OCI-LY7 (cell line): ENCODE measurements around the gene RPL28. TPM values are rescaled to one million over a fixed set of nuclear protein-coding genes. Genes with fewer than 3 reads are reported as not detected.

Experiments used
- BruUV-seq: library from RNA; stranded (reverse); fragments of 400-500 nt; replicated peaks from 2 replicates; lab custom pipeline; 2021; lab: Mats Ljungman, UMichigan
- CTCF ChIA-PET: fragments of 300-600 bp; sonication (Branson Sonifier 250); formaldehyde crosslinking; loops from one replicate; lab custom pipeline; 2022; ENCODE audit warnings: antibody characterized with exemption; ENCODE audit not compliant: unreplicated experiment; lab: Charles Lee
- POLR2A ChIA-PET: fragments of 300-600 bp; sonication (Branson Sonifier 250); formaldehyde crosslinking; loops from one replicate; lab custom pipeline; 2022; ENCODE audit warnings: antibody characterized with exemption; lab: Charles Lee
- DNase-seq: peaks from one replicate; pipeline ENCODE4 v3.0.0-alpha.2; 2015; ENCODE audit warnings: low spot score
- H2AFZ ChIP-seq: fragments of 200-600 bp; sonication (generic), shearing (Covaris generic); 2 replicates; pipeline ENCODE4 v1.6.1; 2014; ENCODE audit warnings: mild to moderate bottlenecking, antibody characterized with exemption, low read length, moderate library complexity
- H3K27ac ChIP-seq: fragments of 200-600 bp; sonication (generic); 2 replicates; pipeline ENCODE4 v1.5.1; 2014; ENCODE audit warnings: mixed run types, low read depth, mild to moderate bottlenecking, moderate library complexity, low read length, inconsistent platforms; ENCODE audit not compliant: poor library complexity, severe bottlenecking
- H3K36me3 ChIP-seq: fragments of 200-600 bp; sonication (generic); 2 replicates; pipeline ENCODE4 v1.6.1; 2014; ENCODE audit warnings: mild to moderate bottlenecking, antibody characterized with exemption, low read length, moderate library complexity, mixed read lengths; ENCODE audit not compliant: insufficient read depth
- H3K4me1 ChIP-seq: fragments of 200-600 bp; sonication (generic); 2 replicates; pipeline ENCODE4 v1.5.1; 2014; ENCODE audit warnings: mild to moderate bottlenecking, low read length; ENCODE audit not compliant: insufficient read depth, poor library complexity, severe bottlenecking
- H3K4me2 ChIP-seq: fragments of 200-600 bp; sonication (generic); 2 replicates; pipeline ENCODE4 v1.6.1; 2014; ENCODE audit warnings: mild to moderate bottlenecking, low read length
- H3K4me3 ChIP-seq: fragments of 200-600 bp; sonication (generic); 2 replicates; pipeline ENCODE4 v1.5.1; 2014; ENCODE audit warnings: mild to moderate bottlenecking, low read depth, low read length; ENCODE audit not compliant: poor library complexity, severe bottlenecking
- H3K79me2 ChIP-seq: fragments of 200-600 bp; sonication (generic); 2 replicates; pipeline ENCODE4 v1.6.1; 2016; ENCODE audit warnings: low read depth, mild to moderate bottlenecking, low read length, moderate library complexity, mixed read lengths; ENCODE audit not compliant: insufficient read depth
- H3K9me2 ChIP-seq: fragments of 200-600 bp; sonication (generic); 2 replicates; pipeline ENCODE4 v1.6.1; 2016; ENCODE audit warnings: mild to moderate bottlenecking, low read length, mixed read lengths; ENCODE audit not compliant: insufficient read depth
- H3K9me3 ChIP-seq: fragments of 200-600 bp; sonication (generic); 2 replicates; pipeline ENCODE4 v1.6.1; 2014; ENCODE audit warnings: mild to moderate bottlenecking, mixed run types, low read length, mixed read lengths
- H4K20me1 ChIP-seq: fragments of 200-600 bp; sonication (generic); 2 replicates; pipeline ENCODE4 v1.6.1; 2014; ENCODE audit warnings: mild to moderate bottlenecking, antibody characterized with exemption, low read length, moderate library complexity, mixed read lengths; ENCODE audit not compliant: insufficient read depth
- CTCF ChIP-seq: fragments of 200-600 bp; sonication (generic); conservative IDR thresholded peaks from 2 replicates; pipeline ENCODE4 v1.5.1; 2014; ENCODE audit warnings: mild to moderate bottlenecking, antibody characterized with exemption, low read length, moderate library complexity, mixed read lengths
- EZH2phosphoT487 ChIP-seq: fragments of 200-600 bp; sonication (generic); IDR thresholded peaks from 2 replicates; pipeline ENCODE4 v1.6.1; 2018; ENCODE audit warnings: low read depth, borderline replicate concordance, mild to moderate bottlenecking, mixed run types, antibody characterized with exemption, low read length, moderate library complexity, mixed read lengths
- intact Hi-C: fragments of 100-400 bp; cut with micrococcal nuclease; formaldehyde crosslinking; loops from one replicate; pipeline ENCODE4 v1.10.0; 2022; ENCODE audit not compliant: unreplicated experiment
- total RNA-seq, 2 experiments: library from RNA; depleted of rRNA in 1 of 2; stranded (reverse); fragments of >200 nt in 1 of 2; shearing (Covaris generic) in 1 of 2; gene quantifications; 2 replicates each; pipeline ENCODE4 v1.2.3, GENCODE V29; 2014 to 2022

RPL28 gene
- total RNA-seq, 2 experiments from 2014 or later, result 872 to 2,656 TPM

GRCh38 chr19:55434356-55434919 is 48.7 kb downstream of the RPL28 start:
- H3K9me3 ChIP-seq, result no peaks in the 10 kb centered on the region
- H2AFZ ChIP-seq, result no peak overlapping the region
- intact Hi-C loops, result no loop called here
- POLR2A ChIA-PET, result no interaction called here
- TF ChIP-seq EZH2phosphoT487 (no peak), CTCF (no peak)
- no peaks in the 10 kb centered on the region for H3K79me2 ChIP-seq
- H3K4me2 ChIP-seq, result no peak overlapping the region
- CTCF ChIA-PET, result no interaction called here
- no peaks in the 10 kb centered on the region for H3K9me2 ChIP-seq
- H3K27ac ChIP-seq, result no peak overlapping the region
- no peak for DNase-seq
- no TSS peak for BruUV-seq
- no peak overlapping the region for H3K4me3 ChIP-seq
- H3K4me1 ChIP-seq, result no peaks in the 10 kb centered on the region
- H4K20me1 ChIP-seq, result no peaks in the 10 kb centered on the region
- H3K36me3 ChIP-seq, result no peaks in the 10 kb centered on the region

- H3K79me2 ChIP-seq, result no peaks in the 10 kb centered on the region
- H3K4me2 ChIP-seq, result no peak overlapping the region
- CTCF ChIA-PET, result no interaction called here
- TF ChIP-seq EZH2phosphoT487 (no peak), CTCF (no peak)
- H3K9me3 ChIP-seq, result no peaks in the 10 kb centered on the region
- H3K36me3 ChIP-seq, result no peaks in the 10 kb centered on the region
- no peak overlapping the region for H3K27ac ChIP-seq
- POLR2A ChIA-PET, result no interaction called here
- DNase-seq, result no peak
- no peaks in the 10 kb centered on the region for H4K20me1 ChIP-seq
- no TSS peak for BruUV-seq
- no peak overlapping the region for H3K4me3 ChIP-seq
- no peaks in the 10 kb centered on the region for H3K4me1 ChIP-seq
- H2AFZ ChIP-seq, result no peak overlapping the region
- intact Hi-C loops, result no loop called here
- H3K9me2 ChIP-seq, result no peaks in the 10 kb centered on the region
Observed at GRCh38 chr19:55435020-55435419, 49.3 kb downstream of the RPL28 start.

DNA sequence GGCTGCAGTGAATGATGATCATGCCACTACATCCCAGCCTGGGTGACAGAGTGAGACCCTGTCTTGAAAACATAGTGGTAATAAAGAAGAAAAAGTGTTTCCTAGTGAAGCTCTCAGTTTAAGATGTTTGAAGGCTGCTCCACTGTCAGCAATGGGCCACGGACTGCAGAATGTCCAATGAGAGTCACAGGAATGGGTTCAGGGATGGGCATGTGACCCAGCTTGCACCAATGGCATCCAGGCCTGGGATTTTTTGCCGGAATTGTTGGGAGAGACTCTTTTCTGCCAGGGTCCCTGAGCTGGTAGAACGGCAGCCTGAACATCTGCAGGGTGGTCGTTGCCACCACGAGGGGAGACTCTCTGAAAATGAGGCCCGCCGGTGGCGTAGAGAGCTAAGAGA is 51.1 kb downstream of the RPL28 start:
- Histone ChIP-seq H4K20me1 (no peaks in the 10 kb centered on the region), H3K79me2 (no peaks in the 10 kb centered on the region), H3K36me3 (no peaks in the 10 kb centered on the region), H3K9me3 (no peaks in the 10 kb centered on the region), H3K4me3 (no peak overlapping the region), H3K4me2 (no peak overlapping the region), H2AFZ (no peak overlapping the region), H3K9me2 (no peaks in the 10 kb centered on the region), H3K4me1 (no peaks in the 10 kb centered on the region), H3K27ac (no peak overlapping the region)
- intact Hi-C loops, result no loop called here
- POLR2A ChIA-PET, result no interaction called here
- CTCF ChIA-PET, result no interaction called here
- DNase-seq, result no peak
- TF ChIP-seq CTCF, result no peak
- no peak for TF ChIP-seq EZH2phosphoT487
- no TSS peak for BruUV-seq
